HL-60 (cell line): ENCODE results near the gene POLR1G.

Source experiments
- CTCF ChIP-seq: IDR thresholded peaks from one replicate; pipeline ENCODE4 v1.5.1; 2011; ENCODE audit warnings: low read length, control low read depth, inconsistent platforms; ENCODE audit not compliant: insufficient read depth
- SPI1 ChIP-seq: IDR thresholded peaks from 2 replicates; pipeline ENCODE4 v1.6.1; 2012; ENCODE audit warnings: low read depth, mild to moderate bottlenecking, borderline replicate concordance

- TF ChIP-seq SPI1 (no peak), CTCF (no peak)
Measured at GRCh38 chr19:45414468-45414867, 8.0 kb downstream of the POLR1G start.
